DMS53 treated with DMSO at 0.1 percent for 48 hours (cell line): ENCODE measurements around the gene SLC22A2.

ENCODE experiments used
- DNase-seq: peaks from one replicate; lab custom pipeline; 2025; ENCODE audit not compliant: unreplicated experiment; lab: John Stamatoyannopoulos, UW

The SLC22A2 gene

GRCh38 chr6:160218810-160219209, 39.8 kb downstream of the SLC22A2 start:
- no peak for DNase-seq

DNA sequence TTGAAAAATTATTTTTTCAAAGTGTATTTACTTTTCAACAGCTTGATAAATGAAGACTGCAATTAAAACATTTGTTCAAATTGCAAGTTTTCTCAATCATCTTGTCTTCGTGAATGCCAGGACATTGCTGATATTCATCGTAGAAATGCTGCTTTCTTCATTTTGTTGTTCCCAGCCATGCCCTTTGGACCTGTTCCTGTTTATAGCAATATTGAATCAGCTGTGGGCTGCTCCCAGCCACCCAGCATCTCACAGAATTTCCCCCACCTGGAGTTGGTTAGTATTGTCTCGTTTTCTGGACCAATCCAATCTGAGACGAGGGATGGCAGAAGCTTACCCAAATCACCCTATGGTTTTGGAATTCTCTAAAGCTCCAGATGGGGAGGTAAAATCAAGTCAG, 40.8 kb downstream of the SLC22A2 start:
- no peak for DNase-seq

- no peak for DNase-seq
These were observed 41.5 kb downstream of the SLC22A2 start for GRCh38 chr6:160217073-160217472.

GRCh38 chr6:160215232-160215631, 43.4 kb downstream of the SLC22A2 start:
- no peak for DNase-seq

DNA sequence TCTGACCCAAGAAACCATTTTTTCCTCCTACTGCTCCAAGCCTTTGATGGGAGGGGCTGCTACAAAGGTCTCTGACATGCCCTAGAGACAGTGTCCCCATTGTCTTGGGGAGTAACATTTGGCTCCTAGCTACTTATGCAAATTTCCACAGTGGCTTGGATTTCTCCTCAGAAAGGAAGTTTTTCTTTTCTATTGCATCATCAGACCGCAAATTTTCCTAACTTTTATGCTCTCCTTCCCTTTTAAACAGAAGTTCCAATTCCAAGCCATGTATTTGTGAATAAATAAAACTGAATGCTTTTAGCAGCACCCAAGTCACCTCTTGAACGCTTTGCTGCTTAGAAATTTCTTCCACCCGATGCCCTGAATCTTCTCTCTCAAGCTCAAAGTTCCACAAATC, 51.0 kb downstream of the SLC22A2 start:
- DNase-seq = no peak

DNA sequence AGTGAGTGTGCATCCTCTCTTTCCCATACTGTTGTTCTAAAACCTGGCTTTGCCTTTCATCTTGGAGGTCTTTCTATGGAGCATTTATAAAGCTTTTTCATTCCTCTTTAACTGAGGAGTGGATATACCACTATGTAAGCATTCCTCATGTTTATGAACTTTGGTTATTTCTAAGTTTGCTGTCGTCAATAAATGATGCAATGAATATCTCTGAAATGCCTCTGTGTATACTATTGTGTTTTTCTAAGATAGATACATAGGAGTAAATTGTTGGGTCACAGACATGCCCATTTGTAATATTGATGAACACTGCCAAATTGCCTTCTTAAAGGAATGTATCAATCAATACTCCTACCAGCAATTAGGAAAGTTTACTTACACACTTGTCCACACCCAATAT, 53.9 kb downstream of the SLC22A2 start:
- no peak for DNase-seq

- no peak for DNase-seq
These were observed 54.7 kb downstream of the SLC22A2 start for GRCh38 chr6:160203953-160204352.

- no peak for DNase-seq
These were observed 55.1 kb downstream of the SLC22A2 start for GRCh38 chr6:160203522-160203921.

- DNase-seq = no peak
These were observed 55.5 kb downstream of the SLC22A2 start for GRCh38 chr6:160203076-160203475.

GRCh38 chr6:160202411-160202810, 56.2 kb downstream of the SLC22A2 start:
- DNase-seq = no peak

DNA sequence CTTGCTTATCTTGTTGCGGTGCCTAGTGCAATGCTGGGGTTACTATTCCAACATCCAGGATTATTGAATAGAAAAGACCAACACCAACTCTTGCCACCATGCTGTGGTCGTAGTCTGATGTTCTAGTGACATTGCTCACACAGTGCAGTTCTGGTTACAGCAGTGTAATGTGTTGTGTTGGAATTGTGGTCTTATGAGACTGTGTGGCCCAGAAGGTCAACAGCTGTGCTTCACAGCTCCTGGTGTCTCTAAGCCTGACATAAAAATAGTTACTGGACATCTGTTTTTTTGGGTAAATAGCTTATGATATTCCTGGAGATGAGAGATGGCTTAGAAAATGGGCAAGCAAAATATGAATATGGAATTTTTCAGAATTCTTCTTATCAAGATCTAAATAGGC, 57.6 kb downstream of the SLC22A2 start:
- no peak for DNase-seq

DNA sequence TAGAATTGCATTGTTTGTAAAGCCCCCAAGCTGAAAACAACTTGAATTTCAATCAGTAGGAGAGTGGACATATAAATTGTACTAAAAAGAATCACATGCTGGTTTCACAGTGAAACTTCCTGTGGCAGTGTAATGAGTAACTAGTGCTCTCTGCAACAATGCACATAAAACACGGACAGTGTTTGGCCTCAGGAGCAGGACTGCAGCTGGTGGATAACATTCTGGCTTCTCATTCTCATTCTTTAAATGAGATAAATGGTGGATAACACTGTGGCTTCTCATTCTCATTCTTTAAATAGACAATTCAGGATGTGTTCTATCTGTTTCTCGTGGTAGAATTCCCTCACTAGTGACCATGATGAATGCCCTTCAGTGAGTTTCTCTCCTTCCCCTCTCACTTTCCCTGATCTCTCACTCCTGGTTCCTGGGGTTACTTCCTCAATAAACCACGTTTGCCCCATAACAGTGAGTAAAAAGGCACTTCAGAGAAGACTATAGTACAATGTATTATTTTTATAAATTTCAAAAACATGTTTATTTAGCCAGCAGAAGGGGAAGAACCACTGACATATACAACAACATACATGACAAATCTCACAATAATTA, 59.9 kb downstream of the SLC22A2 start:
- DNase-seq = peak; percentile 29

DNA sequence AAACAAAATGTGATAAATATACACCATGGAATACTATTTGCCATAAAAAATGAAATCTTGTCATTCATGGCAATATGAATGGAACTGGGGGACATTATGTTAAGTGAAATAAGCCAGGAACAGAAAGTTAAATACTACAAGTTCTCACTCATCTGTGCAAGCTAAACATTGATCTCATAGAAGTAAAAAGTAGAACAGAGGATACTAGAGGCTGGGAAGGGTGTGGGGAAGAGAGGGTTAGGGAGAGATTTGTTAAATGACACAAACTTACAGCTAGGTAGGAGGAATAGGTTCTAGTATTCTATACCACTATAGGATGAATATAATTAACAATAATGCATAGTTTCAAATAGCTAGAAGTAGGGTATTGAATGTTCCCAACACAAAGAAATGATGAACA, 61.0 kb downstream of the SLC22A2 start:
- DNase-seq = no peak

DNA sequence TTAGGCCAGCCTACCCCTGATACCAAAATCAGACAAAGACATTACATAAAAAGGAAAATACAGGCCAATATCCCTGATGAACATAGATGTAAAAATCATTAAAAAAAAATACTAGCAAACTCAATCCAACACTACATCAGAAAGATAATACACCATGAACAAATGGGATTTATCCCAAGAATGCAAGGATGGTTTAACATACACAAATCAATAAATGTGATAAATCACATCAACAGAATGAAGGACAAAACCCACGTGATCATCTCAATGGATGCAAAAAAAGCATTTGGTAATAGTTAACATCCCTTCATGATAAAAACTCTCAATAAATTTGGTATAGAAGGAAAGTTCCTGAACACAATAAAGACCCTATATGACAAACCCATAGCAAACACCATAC, 63.8 kb downstream of the SLC22A2 start:
- DNase-seq = no peak

DNA sequence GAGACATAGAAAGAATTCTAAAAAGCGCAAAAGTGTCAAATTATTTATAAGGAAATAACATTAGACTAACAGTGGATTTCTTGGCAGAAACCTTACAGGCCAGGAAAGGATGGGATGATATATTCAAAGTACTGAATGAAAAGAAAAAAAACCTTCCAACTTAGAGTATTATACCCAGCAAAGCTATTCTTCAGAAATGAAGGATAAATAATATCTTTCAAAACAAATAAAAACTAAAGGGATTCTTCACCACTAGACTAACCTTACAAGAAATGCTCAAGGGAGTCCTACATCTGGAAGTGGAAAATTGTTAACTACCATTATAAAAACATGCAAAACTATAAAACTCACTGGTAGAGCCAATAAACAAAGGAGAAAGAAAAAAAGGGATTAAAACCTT, 65.8 kb downstream of the SLC22A2 start:
- no peak for DNase-seq

DNA sequence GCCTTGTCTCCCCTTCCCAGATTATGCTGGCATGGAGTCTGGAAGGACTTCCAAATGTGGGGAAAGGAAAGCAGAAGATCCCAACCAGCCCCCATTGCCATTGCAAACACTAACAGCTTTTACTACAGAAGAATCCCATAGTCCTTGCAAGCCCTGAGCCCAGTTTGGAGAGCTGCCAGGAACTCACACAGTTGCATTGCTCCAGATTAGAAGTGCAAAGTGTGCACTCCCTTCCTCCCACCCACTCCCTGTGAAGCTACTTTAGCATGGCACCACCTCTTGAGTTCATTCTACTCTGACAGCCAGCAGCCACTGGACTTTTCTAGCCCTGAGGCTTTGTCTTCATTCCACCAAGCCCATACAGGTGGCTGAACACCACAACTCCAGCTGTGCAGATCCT, 67.6 kb downstream of the SLC22A2 start:
- no peak for DNase-seq

- no peak for DNase-seq
These were observed 68.5 kb downstream of the SLC22A2 start for GRCh38 chr6:160190081-160190480.

- DNase-seq = no peak
These were observed 69.8 kb downstream of the SLC22A2 start for GRCh38 chr6:160188773-160189172.

GRCh38 chr6:160180706-160181105, 77.9 kb downstream of the SLC22A2 start:
- no peak for DNase-seq

GRCh38 chr6:160178271-160178670, 80.3 kb downstream of the SLC22A2 start:
- DNase-seq = no peak

- DNase-seq = no peak
These were observed 81.4 kb downstream of the SLC22A2 start for GRCh38 chr6:160177220-160177619.

DNA sequence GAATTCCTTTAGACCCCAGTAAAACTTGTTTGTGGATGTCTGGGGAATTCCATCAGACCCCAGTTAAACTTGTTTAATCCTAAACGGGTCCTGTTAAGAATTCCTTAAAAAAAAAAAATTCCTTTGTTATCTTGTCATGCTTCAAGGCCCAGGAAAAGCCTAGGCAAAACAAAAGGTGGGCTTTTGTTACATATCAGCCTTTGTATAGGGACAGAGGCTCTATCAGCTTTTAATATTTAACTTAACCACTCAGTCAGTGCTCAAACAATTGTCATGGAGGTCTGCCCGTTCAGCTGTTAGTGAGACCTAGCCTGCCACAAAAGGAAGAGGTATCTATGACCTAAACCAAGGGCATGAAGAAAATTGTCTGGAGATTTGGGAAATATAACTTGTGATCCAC, 83.9 kb downstream of the SLC22A2 start:
- no peak for DNase-seq

DNA sequence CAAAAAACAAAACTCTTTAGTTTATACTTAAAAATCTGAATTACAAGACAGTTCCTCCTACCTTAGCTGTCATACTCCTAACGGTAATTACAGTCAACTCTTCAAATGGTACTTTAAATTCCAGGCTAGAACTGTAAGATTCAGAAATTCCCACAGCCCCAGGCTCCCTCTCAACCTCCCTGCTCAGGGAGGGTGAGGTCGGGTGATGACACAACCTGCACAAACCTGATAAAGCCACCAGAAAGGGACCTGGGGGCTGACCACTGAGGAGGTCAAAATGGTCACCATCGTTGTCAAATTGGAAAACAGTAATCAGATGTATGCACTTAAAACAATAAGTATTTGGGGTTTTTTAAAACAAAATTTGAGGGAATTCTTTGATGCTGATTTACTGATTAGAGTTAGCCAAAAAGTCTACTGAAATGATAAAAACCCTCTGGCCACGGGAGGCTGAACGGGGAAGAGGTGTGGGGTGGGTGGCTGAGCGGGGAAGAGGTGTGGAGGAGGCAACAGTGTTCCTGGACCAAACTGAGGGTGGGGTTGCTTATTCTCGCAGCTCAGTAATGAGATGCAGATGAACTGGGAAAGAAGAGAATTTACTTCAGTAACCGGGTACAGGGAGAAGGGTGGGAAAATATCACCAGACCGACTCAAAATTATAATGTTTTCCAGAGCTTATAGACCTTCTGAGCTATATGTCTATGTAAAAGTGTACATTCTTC, 84.7 kb downstream of the SLC22A2 start:
- DNase-seq = no peak
